Forelimb muscle (tissue), 1 donor: Measurements from ENCODE around the gene ICAM4. TPM values are rescaled to one million over a fixed set of nuclear protein-coding genes. Genes with fewer than 3 reads are reported as not detected.
"Not testable (repeated sequence)": the region's sequence is repeated elsewhere in the genome, so short reads cannot be mapped to it uniquely, and the experiment has no call there.

ENCODE experiments used
- DNase-seq: peaks from one replicate; pipeline ENCODE4 v3.0.0-alpha.2; 2013; ENCODE audit warnings: low read depth
- polyA plus RNA-seq: library from polyadenylated mRNA; unstranded; fragments of 120-200 nt; gene quantifications from one replicate; pipeline ENCODE4 v1.2.1, GENCODE V29; 2013; ENCODE audit not compliant: insufficient read length

The ICAM4 gene
- polyA plus RNA-seq, 1 donor: 0.25 TPM

DNA sequence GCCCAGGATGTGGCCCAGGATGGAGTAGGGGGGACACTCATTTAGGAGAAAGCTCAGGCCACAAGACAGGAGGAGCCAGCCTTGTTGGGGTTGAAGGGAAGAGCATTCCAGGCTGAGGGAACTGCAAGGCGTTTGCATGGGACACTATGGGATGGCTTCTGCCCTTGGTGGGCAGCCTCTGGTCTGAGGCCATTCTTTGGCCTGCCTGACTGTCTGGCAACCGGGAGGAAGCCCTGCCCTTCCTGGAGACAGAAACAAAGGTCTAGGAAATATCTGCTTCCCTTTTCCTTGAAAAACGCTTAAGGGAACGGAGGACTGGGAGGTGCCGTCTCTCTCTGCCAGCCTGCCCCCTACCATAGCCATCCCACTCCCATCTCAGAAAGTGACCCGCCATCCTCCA, 18.7 kb upstream of the ICAM4 start:
- DNase-seq: no peak

DNA sequence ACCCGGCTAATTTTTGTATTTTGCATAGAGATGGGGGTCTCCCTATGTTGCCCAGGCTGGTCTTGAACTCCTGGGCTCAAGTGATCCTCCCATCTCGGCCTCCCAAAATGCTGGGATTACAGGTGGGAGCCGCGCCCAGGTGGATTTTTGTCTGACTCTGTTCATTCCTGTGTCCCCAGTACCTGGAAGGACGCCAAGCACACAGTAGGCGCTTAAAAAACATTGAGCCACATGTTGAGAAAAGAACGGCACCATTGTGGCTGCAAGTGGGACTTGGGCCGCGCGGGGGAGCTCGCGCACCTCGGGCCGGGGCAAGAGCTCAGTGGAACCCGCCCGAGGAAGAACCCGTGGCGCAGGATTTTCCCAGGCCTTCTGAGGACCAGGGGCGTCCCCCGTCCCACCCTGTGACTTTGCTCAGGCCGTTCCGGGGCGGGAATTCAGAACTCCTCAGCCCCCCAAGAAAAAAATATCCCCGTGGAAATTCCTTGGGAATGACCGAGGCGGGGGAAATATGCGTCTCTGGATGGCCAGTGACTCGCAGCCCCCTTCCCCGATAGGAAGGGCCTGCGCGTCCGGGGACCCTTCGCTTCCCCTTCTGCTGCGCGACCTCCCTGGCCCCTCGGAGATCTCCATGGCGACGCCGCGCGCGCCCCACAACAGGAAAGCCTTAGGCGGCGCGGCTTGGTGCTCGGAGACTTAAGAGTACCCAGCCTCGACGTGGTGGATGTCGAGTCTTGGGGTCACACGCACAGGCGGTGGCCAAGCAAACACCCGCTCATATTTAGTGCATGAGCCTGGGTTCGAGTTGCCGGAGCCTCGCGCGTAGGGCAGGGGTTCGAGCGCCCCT, 17.2 kb upstream of the ICAM4 start:
- DNase-seq: no peak

DNA sequence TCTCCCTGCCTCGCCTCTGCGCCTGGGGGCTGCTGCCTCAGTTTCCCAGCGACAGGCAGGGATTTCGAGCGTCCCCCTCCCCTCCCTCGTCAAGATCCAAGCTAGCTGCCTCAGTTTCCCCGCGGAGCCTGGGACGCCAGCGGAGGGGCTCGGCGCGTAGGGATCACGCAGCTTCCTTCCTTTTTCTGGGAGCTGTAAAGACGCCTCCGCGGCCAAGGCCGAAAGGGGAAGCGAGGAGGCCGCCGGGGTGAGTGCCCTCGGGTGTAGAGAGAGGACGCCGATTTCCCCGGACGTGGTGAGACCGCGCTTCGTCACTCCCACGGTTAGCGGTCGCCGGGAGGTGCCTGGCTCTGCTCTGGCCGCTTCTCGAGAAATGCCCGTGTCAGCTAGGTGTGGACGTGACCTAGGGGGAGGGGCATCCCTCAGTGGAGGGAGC, 16.6 kb upstream of the ICAM4 start:
- no peak for DNase-seq

GRCh38 chr19:10270616-10271394, 15.9 kb upstream of the ICAM4 start, which contains the start of gene ICAM1:
Gene ICAM1 (plus strand): TSS chr19:10271120. CDS start chr19:10271160, 40 bp downstream.
- no peak for DNase-seq

- DNase-seq: no peak
Measured at GRCh38 chr19:10271543-10272086, 15.1 kb upstream of the ICAM4 start.

- no peak for DNase-seq
Measured at GRCh38 chr19:10274589-10274988, 12.2 kb upstream of the ICAM4 start.

- no peak for DNase-seq
Measured at GRCh38 chr19:10277795-10278589, 8.8 kb upstream of the ICAM4 start.

DNA sequence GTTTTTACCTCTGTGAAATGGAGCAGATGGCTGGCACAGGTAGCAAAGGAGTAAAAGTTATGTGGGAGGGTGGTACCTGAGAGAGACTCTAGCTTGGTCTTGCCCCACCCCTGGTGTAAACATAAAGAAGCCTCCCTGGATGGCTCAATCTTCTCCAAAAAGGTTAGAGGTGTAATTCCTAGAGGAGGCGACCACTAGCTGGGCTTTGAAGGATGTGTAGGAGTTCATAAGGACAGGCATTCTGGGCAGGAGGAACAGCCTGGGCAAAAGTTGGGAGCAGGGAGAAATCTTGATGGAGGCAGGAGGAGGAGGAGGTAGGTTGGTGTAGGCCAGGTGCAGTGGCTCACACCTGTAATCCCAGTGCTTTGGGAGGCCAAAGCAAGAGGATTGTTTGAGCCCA, 7.8 kb upstream of the ICAM4 start:
- DNase-seq: no peak

DNA sequence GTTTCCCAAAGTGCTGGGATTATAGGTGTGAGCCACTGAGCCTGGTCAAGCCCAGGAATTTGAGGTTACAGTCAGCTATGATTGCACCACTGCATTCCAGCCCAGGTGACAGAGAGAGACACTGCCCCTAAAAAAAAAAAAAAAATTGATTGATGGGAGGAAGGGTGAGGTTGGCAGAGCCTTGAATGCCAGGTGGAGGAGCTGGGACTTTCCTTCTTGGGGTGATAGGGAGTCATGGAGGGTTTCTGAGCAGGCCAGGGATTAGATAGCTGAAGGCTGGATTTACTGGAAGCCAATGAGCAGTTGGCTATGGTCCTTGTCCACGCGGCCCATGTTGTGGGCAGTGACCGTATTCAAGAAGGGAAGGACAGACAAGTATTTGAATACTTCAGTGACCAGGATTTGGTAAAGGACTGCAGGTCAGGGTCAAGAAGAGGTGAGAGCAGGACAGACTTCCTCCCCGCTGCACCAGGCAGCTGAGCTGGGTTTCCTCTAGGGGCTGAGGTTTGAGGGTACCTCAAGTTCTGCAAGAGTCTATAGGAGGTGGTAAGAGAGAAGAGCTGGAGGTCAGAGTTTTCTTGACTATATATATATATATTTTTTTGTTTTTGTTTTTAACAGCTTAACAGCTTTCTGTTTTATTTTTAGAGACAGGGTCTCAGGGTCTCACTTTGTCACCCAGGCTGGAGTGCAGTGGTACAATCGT, 6.9 kb upstream of the ICAM4 start:
- no peak for DNase-seq

- DNase-seq: not testable (repeated sequence)
Measured at GRCh38 chr19:10282043-10282442, 4.7 kb upstream of the ICAM4 start.

GRCh38 chr19:10283301-10284064, 3.3 kb upstream of the ICAM4 start:
- no peak for DNase-seq

GRCh38 chr19:10284065-10284959, 2.4 kb upstream of the ICAM4 start:
- no peak for DNase-seq

- DNase-seq: no peak
Measured at GRCh38 chr19:10284960-10285278, 1.8 kb upstream of the ICAM4 start.

DNA sequence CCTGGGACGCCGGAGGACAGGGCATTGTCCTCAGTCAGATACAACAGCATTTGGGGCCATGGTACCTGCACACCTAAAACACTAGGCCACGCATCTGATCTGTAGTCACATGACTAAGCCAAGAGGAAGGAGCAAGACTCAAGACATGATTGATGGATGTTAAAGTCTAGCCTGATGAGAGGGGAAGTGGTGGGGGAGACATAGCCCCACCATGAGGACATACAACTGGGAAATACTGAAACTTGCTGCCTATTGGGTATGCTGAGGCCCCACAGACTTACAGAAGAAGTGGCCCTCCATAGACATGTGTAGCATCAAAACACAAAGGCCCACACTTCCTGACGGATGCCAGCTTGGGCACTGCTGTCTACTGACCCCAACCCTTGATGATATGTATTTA, 1.4 kb upstream of the ICAM4 start:
- DNase-seq: no peak

- DNase-seq: no peak
Measured at GRCh38 chr19:10288662-10289166, 2.0 kb downstream of the ICAM4 start.

GRCh38 chr19:10289167-10289835, 2.5 kb downstream of the ICAM4 start:
- no peak for DNase-seq

DNA sequence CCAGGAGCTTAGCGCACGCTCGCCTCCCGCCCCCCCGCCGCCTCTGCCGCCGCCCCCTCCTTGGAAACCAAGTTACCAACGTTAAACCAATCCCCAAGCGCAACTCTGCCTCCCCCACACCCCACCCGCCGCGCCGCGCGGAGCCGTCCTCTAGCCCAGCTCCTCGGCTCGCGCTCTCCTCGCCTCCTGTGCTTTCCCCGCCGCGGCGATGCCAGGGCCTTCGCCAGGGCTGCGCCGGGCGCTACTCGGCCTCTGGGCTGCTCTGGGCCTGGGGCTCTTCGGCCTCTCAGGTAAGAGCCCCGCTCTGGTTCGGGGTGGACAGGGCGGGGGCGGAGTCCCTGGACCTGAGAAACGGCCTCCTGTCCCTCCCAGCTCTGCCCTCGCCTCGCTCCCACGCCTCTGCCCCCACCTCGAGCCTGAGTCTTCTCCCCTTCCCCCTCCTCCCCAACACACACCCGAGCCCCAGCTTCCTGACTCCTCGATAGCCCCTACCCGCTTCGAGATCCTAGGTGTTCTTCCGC, 3.1 kb downstream of the ICAM4 start, which contains the start of gene ICAM5:
TSS of gene ICAM5 (plus strand) at position 117 of the 521 bp plus-strand sequence. CDS start at position 209, 92 bp downstream.
- no peak for DNase-seq

DNA sequence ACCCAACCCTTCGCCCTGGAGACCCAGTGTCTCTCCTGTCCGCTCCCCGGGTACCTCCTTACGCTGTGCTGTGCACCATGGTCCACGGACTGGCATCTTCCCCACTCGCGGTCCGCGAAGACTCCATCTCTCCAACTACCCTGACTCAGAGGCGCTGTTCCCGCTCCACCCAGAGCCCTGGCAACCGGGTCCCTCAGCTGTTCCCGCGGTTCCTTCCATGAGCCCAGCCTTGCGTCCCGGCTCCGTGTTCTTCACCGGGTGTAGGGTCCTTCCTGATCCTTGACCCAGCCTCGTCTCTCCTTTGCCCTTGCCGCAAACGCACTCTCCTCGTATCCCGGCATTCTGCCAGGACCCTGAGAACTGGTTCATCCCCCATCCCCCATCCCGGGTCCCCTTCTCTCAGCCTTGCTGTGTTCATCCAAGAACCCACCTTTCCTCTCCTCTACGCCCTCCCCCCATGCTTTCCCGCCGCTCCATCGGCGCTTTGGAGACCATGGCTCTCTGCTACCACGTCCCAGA, 3.7 kb downstream of the ICAM4 start:
- no peak for DNase-seq
